Measurements from ENCODE around the gene CDK5. TPM values are rescaled to one million over a fixed set of nuclear protein-coding genes. Genes with fewer than 3 reads are reported as not detected.

CDK5 gene
- total and polyA plus RNA-seq, 2 of the 13 experiments (the other 11 are each of a cell fraction or from before 2014, with no cell fraction given) = 16.4 to 21.3 TPM

GRCh38 chr7:151083071-151083823, 25.6 kb upstream of the CDK5 start, which contains the start of gene TMUB1 (continued):
- TF ChIP-seq ZNF746 (CRISPR knock-in tag; IDR thresholded peaks at IDR 0.05) (0 out of 2 replicates have a peak, but pooled peaks have one; percentile 35), SMYD3 (CRISPR knock-in tag; IDR thresholded peaks at IDR 0.05) (no peak), CEBPB (IDR thresholded peaks at IDR 0.05; ENCODE audit: borderline replicate concordance, low read depth, low read length) (no peak), YY1 (IDR thresholded peaks at IDR 0.05; ENCODE audit: insufficient read depth, insufficient replicate concordance, low read depth, low read length) (peak; percentile 66), RARG (CRISPR knock-in tag; IDR thresholded peaks at IDR 0.05; ENCODE audit: low read depth) (no peak), ASH2L (IDR thresholded peaks at IDR 0.05; ENCODE audit: insufficient read length, low read depth, low read length) (peak; percentile 40), NONO (IDR thresholded peaks at IDR 0.05) (no peak), NONO (CRISPR knock-in tag; conservative IDR thresholded peaks at IDR 0.05) (peak; percentile 29; the same call in 1 of the 2 replicates), ZNF292 (CRISPR knock-in tag; IDR thresholded peaks at IDR 0.05; ENCODE audit: borderline replicate concordance, low read depth) (no peak), ZNF30 (CRISPR knock-in tag; IDR thresholded peaks at IDR 0.05) (no peak), MLXIP (CRISPR knock-in tag; IDR thresholded peaks at IDR 0.05; ENCODE audit: borderline replicate concordance) (no peak), CENPT (CRISPR knock-in tag; IDR thresholded peaks at IDR 0.05; ENCODE audit: low read depth) (no peak), ZNF282 (IDR thresholded peaks at IDR 0.05; ENCODE audit: partially characterized antibody) (no peak), ZNF816 (CRISPR knock-in tag; IDR thresholded peaks at IDR 0.05; ENCODE audit: borderline replicate concordance) (no peak), SP4 (CRISPR knock-in tag; IDR thresholded peaks at IDR 0.05) (peak; percentile 32; the same call in 1 of the 2 replicates), MYC (CRISPR knock-in tag; IDR thresholded peaks at IDR 0.05; ENCODE audit: borderline replicate concordance) (peak; percentile 83), IRF2 (CRISPR knock-in tag; IDR thresholded peaks at IDR 0.05) (peak; percentile 64), ZNF350 (CRISPR knock-in tag; IDR thresholded peaks at IDR 0.05; ENCODE audit: borderline replicate concordance, low read depth) (0 out of 2 replicates have a peak, but pooled peaks have one; percentile 22), SRY (CRISPR knock-in tag; IDR thresholded peaks at IDR 0.05) (no peak), ZNF747 (CRISPR knock-in tag; IDR thresholded peaks at IDR 0.05; ENCODE audit: borderline replicate concordance) (no peak), POLR2A (IDR thresholded peaks at IDR 0.05; ENCODE audit: insufficient read depth in 1 of 2, low read depth in 2 of 2, low read length in 2 of 2) (no peak)
- TF ChIP-seq, protein P1, sequence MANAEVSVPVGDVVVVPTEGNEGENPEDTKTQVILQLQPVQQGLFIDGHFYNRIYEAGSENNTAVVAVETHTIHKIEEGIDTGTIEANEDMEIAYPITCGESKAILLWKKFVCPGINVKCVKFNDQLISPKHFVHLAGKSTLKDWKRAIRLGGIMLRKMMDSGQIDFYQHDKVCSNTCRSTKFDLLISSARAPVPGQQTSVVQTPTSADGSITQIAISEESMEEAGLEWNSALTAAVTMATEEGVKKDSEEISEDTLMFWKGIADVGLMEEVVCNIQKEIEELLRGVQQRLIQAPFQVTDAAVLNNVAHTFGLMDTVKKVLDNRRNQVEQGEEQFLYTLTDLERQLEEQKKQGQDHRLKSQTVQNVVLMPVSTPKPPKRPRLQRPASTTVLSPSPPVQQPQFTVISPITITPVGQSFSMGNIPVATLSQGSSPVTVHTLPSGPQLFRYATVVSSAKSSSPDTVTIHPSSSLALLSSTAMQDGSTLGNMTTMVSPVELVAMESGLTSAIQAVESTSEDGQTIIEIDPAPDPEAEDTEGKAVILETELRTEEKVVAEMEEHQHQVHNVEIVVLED (CRISPR knock-in tag; IDR thresholded peaks at IDR 0.05; ENCODE audit: borderline replicate concordance) = peak; percentile 87
- TF ChIP-seq, protein P2, sequence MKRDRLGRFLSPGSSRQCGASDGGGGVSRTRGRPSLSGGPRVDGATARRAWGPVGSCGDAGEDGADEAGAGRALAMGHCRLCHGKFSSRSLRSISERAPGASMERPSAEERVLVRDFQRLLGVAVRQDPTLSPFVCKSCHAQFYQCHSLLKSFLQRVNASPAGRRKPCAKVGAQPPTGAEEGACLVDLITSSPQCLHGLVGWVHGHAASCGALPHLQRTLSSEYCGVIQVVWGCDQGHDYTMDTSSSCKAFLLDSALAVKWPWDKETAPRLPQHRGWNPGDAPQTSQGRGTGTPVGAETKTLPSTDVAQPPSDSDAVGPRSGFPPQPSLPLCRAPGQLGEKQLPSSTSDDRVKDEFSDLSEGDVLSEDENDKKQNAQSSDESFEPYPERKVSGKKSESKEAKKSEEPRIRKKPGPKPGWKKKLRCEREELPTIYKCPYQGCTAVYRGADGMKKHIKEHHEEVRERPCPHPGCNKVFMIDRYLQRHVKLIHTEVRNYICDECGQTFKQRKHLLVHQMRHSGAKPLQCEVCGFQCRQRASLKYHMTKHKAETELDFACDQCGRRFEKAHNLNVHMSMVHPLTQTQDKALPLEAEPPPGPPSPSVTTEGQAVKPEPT (CRISPR knock-in tag; IDR thresholded peaks at IDR 0.05; ENCODE audit: low read depth) = no peak
- TF ChIP-seq, protein P3, sequence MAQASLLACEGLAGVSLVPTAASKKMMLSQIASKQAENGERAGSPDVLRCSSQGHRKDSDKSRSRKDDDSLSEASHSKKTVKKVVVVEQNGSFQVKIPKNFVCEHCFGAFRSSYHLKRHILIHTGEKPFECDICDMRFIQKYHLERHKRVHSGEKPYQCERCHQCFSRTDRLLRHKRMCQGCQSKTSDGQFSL (CRISPR knock-in tag; IDR thresholded peaks at IDR 0.05) = no peak

Data from HepG2 (cell line).